ENCODE results near the gene GPR3.

GPR3 gene

GRCh38 chr1:27350663-27351540 is 41.5 kb upstream of the GPR3 start:
- TF ChIP-seq CTCF (IDR thresholded peaks at IDR 0.05): no peak
- H3K4me3 ChIP-seq (ENCODE audit: low read depth, low read length): no peak overlapping the region
- no peaks in the 10 kb centered on the region for H3K4me1 ChIP-seq
- H3K9ac ChIP-seq: no peak overlapping the region
- H2AFZ ChIP-seq: no peak overlapping the region
- no peak overlapping the region for H3K27ac ChIP-seq
- H3K27me3 ChIP-seq (ENCODE audit: control insufficient read depth, insufficient read depth, low read length): no peaks in the 10 kb centered on the region
- no peaks in the 10 kb centered on the region for H3K36me3 ChIP-seq (ENCODE audit: control insufficient read depth, insufficient read depth, low read length)
- H3K4me2 ChIP-seq (ENCODE audit: low read length): no peak overlapping the region
- no peaks in the 10 kb centered on the region for H3K9me3 ChIP-seq (ENCODE audit: control insufficient read depth, low read length)
- no peaks in the 10 kb centered on the region for H3K79me2 ChIP-seq

GRCh38 chr1:27351541-27352107 is 40.8 kb upstream of the GPR3 start:
- no peak overlapping the region for H3K4me3 ChIP-seq (ENCODE audit: low read depth, low read length)
- no peak overlapping the region for H2AFZ ChIP-seq
- no peak for TF ChIP-seq CTCF (IDR thresholded peaks at IDR 0.05)
- H3K36me3 ChIP-seq (ENCODE audit: control insufficient read depth, insufficient read depth, low read length): no peaks in the 10 kb centered on the region
- no peak overlapping the region for H3K4me2 ChIP-seq (ENCODE audit: low read length)
- H3K4me1 ChIP-seq: no peaks in the 10 kb centered on the region
- no peak overlapping the region for H3K9ac ChIP-seq
- H3K27ac ChIP-seq: no peak overlapping the region
- H3K27me3 ChIP-seq (ENCODE audit: control insufficient read depth, insufficient read depth, low read length): no peaks in the 10 kb centered on the region
- H3K9me3 ChIP-seq (ENCODE audit: control insufficient read depth, low read length): no peaks in the 10 kb centered on the region
- H3K79me2 ChIP-seq: no peaks in the 10 kb centered on the region

DNA sequence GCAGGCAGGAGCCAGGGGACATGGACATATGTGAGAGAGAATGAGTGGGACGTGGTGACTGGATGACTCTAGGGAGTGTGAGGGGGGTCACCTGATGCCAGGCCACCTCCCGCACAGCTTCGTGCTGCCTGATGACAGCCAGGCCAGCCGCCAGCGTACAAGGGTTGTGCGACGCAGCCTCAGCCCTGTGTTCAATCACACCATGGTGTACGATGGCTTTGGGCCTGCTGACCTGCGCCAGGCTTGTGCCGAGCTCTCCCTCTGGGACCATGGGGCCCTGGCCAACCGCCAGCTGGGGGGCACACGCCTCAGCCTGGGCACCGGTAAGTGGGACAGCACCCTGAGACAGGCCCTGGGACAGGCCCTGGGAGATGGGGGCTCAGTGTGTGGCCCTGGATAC is 39.3 kb upstream of the GPR3 start:
- TF ChIP-seq CTCF (IDR thresholded peaks at IDR 0.05): no peak
- Histone ChIP-seq H3K27ac (no peak overlapping the region), H3K36me3 (ENCODE audit: control insufficient read depth, insufficient read depth, low read length) (no peaks in the 10 kb centered on the region)

GRCh38 chr1:27353629-27354028 is 38.8 kb upstream of the GPR3 start:
- no peak overlapping the region for H2AFZ ChIP-seq
- no peak overlapping the region for H3K4me2 ChIP-seq (ENCODE audit: low read length)
- H3K9me3 ChIP-seq (ENCODE audit: control insufficient read depth, low read length): no peaks in the 10 kb centered on the region
- no peak overlapping the region for H3K9ac ChIP-seq
- H3K27me3 ChIP-seq (ENCODE audit: control insufficient read depth, insufficient read depth, low read length): no peaks in the 10 kb centered on the region
- H3K27ac ChIP-seq: no peak overlapping the region
- H3K36me3 ChIP-seq (ENCODE audit: control insufficient read depth, insufficient read depth, low read length): no peaks in the 10 kb centered on the region
- H3K4me1 ChIP-seq: no peaks in the 10 kb centered on the region
- no peak for TF ChIP-seq CTCF (IDR thresholded peaks at IDR 0.05)
- H3K79me2 ChIP-seq: no peaks in the 10 kb centered on the region
- no peak overlapping the region for H3K4me3 ChIP-seq (ENCODE audit: low read depth, low read length)

More for the DNA sequence above, 39.3 kb upstream of the GPR3 start:
- Histone ChIP-seq H3K27me3 (ENCODE audit: control insufficient read depth, insufficient read depth, low read length) (no peaks in the 10 kb centered on the region), H3K9me3 (ENCODE audit: control insufficient read depth, low read length) (no peaks in the 10 kb centered on the region), H3K79me2 (no peaks in the 10 kb centered on the region), H2AFZ (no peak overlapping the region), H3K4me2 (ENCODE audit: low read length) (no peak overlapping the region), H3K4me1 (no peaks in the 10 kb centered on the region), H3K4me3 (ENCODE audit: low read depth, low read length) (no peak overlapping the region), H3K9ac (no peak overlapping the region)
